ENCODE measurements around the gene NRP1.

The NRP1 gene

DNA sequence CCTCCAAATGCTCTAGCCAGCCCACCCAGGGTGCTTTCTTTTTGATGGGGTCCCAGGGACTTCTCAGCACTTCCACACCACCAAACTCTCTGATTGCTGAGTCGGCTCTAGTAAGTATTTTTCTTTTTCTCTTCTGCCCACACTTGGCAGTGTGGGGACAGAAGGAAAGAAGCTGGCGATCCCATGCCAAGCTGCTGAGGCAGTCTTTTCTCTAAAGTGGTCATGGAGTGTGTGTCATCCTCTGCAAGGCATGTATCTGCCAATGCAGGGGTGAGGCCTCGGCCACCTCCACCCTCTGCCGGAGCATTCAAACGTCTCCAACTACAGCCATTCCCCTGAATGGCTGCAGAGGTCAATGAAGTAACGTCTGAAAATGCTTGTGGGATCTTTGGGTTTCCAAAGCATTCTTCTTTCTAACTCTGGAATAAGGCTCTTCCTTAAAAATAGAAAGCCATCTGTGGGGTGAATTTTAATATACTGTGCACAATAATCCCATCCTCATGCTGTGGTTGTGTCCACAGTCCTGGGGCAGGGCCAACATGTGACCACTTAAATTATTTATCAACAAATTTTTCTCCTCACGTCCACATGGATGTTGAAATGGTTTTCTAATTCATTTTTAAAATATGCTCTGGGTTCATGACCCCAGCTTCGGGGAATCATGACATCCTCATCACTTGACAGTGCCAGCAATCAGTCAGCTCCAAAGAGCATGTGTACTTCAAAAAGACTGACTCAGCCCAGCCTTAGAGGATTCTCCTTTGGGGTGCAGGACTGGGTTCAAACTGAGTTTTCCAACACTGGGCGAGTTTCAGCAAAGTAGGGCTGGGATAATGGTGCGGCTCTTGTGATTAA, 205.1 kb downstream of the NRP1 start:
- no peaks in the 10 kb centered on the region for H3K36me3 ChIP-seq (ENCODE audit: control insufficient read depth, insufficient read depth, low read length)
- no peaks in the 10 kb centered on the region for H3K9me3 ChIP-seq (ENCODE audit: control insufficient read depth, insufficient read depth, low read length)
- no peak overlapping the region for H3K4me3 ChIP-seq (ENCODE audit: low read length)
- no peak for DNase-seq (ENCODE audit: low read depth, low spot score)
- WGBS (ENCODE audit: insufficient coverage, insufficient read length): no CpG with 5 or more reads among the region's 10 CpGs
- no peaks in the 10 kb centered on the region for H3K4me1 ChIP-seq (ENCODE audit: control insufficient read depth, insufficient read depth, low read length)
- no peaks in the 10 kb centered on the region for H3K27me3 ChIP-seq (ENCODE audit: control insufficient read depth, insufficient read depth, low read length)
- no peak overlapping the region for H3K27ac ChIP-seq (ENCODE audit: low read length)

DNA sequence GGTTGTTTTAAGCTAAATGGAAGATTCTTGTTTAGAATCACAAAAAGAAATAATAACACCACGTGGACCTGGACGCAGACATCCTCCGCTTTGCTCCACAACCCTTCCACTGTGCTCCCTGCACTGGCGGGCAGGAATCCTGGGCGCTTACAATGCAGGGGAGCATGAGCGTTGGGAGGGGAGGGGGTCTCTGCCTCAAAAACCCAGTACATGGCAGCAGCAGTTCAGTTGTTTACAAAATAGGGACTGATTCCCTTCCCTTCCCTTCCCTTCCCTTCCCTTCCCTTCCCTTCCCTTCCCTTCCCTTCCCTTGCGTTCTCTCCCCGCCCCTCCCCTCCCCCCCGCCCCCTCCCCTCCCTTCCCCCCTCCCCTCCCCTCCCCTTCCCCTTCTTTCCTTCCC, 206.8 kb downstream of the NRP1 start:
- H3K27ac ChIP-seq (ENCODE audit: low read length): no peak overlapping the region
- WGBS (ENCODE audit: insufficient coverage, insufficient read length): no CpG with 5 or more reads among the region's 9 CpGs
- DNase-seq (ENCODE audit: low read depth, low spot score): no peak
- no peaks in the 10 kb centered on the region for H3K27me3 ChIP-seq (ENCODE audit: control insufficient read depth, insufficient read depth, low read length)
- no peak overlapping the region for H3K4me3 ChIP-seq (ENCODE audit: low read length)
- no peaks in the 10 kb centered on the region for H3K9me3 ChIP-seq (ENCODE audit: control insufficient read depth, insufficient read depth, low read length)
- H3K36me3 ChIP-seq (ENCODE audit: control insufficient read depth, insufficient read depth, low read length): no peaks in the 10 kb centered on the region
- H3K4me1 ChIP-seq (ENCODE audit: control insufficient read depth, insufficient read depth, low read length): no peaks in the 10 kb centered on the region
